Posterior vena cava (tissue), 2 donors: ENCODE measurements around the gene KCTD13. TPM values are rescaled to one million over a fixed set of nuclear protein-coding genes. Genes with fewer than 3 reads are reported as not detected.
"Not testable (repeated sequence)": the region's sequence is repeated elsewhere in the genome, so short reads cannot be mapped to it uniquely, and the experiment has no call there.

Experiments
- DNase-seq: peaks from one replicate; pipeline ENCODE4 v3.0.0-alpha.2; 2020; ENCODE audit warnings: low spot score
- intact Hi-C, 2 donors: fragments of 100-400 bp; cut with DNase I; formaldehyde crosslinking; loops; one replicate each; pipeline versions ENCODE4 v1.14.1 to v1.14.2; 2022 to 2023
- total RNA-seq, 2 donors: library from RNA; stranded (reverse); fragmentation: NEBNext Ultra II Directional; extraction: Animal tissue kit (Norgen Biotek cat#: 25700); gene quantifications; one replicate each; pipeline ENCODE4 v1.2.1, GENCODE V29; 2021
- donor health status: DM: yes; HTN: yes; CAD: no.
- donor health status: DM: yes; HTN: yes; CAD: no.

The KCTD13 gene
- total RNA-seq, 2 donors from 2014 or later, result 13.1 to 16.1 TPM

DNA sequence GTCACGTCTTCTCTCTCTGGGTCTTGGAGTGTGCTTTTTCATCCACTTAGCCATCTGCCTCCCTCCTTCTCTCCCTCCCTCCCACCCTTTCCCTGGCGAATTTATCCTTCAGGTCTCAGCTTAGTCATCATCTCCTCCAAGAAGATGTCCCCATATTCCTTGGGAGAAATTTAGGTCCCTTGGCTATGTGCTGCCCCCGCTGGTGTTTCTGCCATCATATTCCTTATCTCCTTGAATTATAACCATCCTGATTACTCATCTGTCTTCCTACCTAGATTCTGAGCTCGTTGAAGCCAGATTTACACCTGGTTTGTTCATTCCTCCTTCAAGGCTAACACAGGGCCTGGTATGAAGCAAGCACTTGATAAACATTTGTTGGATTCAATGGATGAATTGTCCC lies 31.7 kb downstream of the KCTD13 start:
- intact Hi-C loops, result no loop called here
- DNase-seq, result no peak

DNA sequence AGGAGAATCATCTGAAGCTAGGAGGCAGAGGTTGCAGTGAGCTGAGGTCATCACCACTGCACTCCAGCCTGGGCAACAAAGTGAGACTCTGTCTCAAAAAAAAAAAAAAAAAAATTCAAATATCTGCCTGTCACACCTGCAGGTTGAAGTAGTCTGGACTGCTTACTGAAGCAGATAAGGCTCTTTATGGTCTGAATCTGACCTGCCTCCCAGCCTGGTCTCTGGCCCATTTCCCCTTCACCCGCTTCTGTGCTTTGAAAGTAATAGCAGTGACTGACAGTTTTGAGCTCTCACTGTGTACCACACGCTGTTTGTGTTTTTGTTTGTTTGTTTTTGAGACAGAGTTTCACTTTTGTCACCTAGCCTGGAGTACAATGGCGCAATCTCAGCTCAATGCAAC lies 32.5 kb downstream of the KCTD13 start:
- DNase-seq, result no peak
- intact Hi-C loops, result no loop called here

DNA sequence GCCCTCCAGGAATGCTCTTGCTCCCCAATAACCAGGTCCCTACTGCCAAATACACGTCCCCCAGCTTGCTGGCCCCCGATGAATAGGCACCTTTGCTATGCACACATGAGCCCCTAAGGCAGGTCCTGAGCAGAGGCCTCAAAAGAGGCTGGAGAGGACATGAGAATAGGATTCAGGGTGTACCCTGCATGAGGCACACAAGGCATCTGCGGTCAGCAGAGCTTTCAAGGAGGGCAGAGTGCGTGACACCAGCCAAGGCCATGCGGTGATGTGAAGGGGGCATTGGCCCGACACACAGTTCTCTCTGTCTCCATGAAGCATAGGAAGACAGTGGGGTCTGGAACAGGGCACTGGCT lies 33.6 kb downstream of the KCTD13 start:
- intact Hi-C loops, result no loop called here
- DNase-seq, result no peak

DNA sequence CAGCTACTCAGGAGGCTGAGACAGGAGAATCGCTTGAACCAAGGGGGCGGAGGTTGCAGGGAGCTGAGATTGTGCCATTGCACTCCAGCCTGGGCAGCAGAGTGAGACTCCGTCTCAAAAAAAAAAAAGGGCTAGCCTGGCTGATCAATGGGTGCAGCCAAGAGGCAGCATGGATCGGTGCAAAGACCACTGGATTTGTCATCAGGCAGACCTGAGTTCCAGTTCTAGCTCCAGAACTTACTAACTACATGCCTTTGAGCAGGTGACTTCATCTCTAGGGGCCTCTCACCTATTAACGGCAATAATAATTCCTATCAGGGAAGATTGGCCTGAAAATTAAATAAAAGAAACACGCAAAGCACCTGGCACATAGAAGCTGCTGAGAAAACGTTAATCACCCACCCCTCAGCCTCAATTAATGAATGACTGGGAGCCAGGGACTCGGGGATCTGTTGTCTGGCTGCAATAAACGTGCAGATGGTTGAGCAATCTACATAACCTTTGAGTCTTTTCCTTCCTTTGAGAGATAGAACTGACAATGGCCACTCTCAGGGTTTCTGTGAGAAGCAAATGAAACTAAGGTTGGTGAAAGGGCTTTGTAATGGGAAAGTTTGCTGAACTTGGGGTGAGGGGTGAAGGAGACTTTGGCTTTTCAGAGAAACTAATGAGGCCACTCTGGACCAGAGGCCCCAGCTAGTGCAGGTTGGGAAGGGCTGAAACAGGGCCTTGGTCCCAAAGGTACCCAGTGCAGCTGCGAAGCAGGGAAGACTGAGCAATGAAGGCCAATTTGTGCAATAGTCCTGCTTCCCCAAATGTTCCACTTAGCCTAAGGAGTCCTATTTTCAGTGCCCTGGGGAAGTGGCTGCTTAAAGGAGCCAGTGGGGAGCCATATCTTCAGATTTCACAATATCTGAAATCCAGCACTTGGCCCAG lies 34.2 kb downstream of the KCTD13 start:
- DNase-seq, result no peak
- intact Hi-C loops, result no loop called here

DNA sequence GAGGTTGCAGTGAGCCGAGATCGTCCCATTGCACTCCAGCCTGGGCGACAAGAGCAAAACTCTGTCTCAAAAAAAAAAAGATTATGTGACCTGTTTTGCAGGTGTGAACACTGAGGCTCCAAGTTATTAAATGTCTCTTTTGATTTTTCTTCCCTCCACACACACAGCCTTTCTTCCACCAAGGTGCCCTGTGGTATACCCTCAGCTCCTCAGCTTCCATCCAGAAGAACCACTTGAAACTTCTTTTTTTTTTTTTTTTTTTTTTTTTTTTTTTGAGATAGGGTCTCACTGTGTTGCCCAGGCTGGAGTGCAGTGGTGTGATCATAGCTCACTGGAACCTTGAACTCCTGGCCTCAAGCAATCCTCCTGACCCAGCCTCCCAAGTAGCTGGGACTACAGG lies 36.7 kb downstream of the KCTD13 start:
- intact Hi-C loops, result not testable (repeated sequence)

DNA sequence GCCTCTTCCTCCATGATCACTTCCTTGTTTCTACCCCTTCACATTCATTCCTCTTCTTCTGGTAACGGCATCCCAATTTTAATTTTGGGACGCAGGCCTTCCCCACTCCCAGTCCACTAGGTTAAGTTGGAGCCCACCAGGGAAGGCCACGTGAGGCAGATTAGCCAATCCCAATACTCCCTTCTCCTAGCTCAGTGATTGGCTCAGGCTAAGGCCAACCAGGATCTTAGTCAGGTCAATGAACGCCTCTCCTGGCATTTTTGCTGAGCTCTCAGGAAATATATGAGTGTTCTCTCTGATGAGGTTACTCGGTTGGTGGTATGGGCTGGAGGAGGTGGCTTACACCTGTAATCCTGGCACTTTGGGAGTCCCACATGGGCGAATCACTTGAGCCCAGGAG lies 42.0 kb downstream of the KCTD13 start:
- intact Hi-C loops, result no loop called here
- no peak for DNase-seq

More for the DNA sequence above, 36.7 kb downstream of the KCTD13 start:
- not testable (repeated sequence) for DNase-seq

DNA sequence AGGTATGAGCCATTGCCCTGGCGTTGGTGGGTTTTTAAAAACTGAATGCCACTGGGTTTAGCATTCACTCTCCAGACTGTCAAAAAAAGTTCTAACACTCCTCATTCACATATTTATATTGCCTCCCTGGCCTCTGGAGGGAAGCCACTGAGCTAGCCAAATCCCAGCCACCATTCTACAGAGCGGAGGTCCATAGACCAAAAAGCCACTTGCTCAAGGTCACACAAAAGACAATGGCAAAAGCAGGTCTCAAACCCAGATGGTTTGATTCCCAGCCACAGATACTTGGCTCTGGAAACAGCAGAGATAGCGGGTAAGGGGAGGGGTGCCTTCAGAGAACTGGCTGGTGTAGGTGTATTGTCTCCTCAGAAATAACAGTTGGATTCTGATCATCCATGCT lies 45.0 kb downstream of the KCTD13 start:
- intact Hi-C loops, result no loop called here
- no peak for DNase-seq

DNA sequence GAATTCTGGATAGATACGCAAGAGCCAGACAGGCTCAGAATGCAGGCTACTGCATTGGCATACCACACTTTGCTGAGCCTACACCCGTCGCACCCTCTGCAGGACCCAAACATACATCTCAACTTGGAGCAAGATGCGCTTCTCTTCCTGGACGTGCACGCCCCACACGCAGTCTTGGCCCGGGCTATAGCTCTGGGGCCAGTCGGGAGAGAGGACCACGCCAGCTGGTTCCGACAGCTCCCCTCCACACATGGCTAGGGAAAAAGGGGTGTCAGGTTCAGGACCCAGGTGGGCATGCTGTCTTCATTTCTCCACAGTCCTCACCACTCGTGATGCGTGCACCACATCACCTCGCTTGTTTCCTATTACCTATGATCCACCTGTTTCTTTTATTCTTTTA lies 47.9 kb downstream of the KCTD13 start:
- DNase-seq, result no peak
- intact Hi-C loops, result loop anchor here in 1 of 2 donors (10.0 kb wide), 1 partner anchor 67 kb away; no protein-coding TSS in a partner anchor

DNA sequence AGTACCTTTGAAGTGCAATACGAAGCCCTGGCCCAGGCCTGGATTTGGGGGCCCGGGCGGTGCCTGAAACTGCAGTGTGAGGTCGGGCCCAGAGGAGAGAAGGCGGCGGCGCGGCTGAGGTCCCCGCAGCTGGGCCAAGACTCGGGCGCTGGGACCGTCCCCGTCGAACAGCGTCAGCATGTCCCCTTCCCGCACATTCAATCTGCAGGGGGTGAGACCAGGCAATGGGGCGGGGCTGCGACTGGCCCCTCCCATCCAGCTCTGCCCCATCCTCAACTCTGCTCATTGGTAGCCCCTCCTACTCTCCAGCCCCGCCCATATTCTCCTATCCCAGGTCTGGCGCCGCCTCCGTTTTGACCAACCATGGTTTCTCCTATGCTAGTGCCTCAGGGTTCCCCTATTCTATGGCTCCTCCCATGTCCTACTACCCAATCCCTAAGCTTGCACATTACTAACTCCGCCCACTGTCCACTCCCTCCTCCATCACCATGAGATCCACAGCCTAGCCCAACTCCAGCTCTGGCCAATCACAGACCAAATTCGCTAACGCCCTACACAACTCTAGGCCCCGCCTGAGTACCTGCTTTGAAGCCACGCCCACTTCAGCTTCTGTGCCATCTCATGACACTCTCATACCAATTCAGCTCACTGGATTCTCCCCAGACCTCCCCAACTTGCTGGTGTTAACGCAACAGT lies 48.6 kb downstream of the KCTD13 start:
- no peak for DNase-seq
- intact Hi-C loops, result loop anchor here in 1 of 2 donors (10.0 kb wide), 1 partner anchor 67 kb away; no protein-coding TSS in a partner anchor

DNA sequence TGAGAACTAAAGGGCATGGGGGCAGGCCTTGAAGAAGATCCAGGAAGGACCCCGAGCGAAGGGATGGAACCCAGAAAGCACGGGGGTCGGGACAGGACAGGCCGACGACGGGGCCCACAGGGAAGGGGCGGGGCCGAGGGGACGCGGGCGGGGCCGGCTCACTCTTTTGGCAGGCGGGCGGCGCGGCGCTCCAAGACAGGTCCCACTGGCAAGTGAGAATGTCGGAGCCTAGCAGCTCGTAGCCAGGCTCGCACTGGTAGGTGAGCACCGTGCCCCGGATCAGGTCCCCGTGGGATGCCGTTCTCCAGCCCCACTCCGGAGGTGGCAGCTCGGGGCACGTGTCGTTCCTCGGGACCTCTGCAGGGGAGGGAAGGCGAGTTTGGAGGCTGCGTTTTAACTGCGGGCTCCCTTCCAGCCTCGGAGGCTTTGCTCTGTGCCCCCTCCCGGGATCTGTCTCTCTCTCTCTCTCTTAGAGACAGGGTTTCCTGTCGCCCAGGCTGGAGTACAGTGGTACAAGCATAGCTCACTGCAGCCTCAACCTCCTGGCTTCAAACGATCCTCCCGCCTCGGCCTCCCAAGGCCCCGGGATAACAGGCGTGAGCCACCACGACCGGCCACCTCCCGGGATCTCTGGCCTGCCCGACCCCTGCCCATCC lies 49.3 kb downstream of the KCTD13 start:
- no peak for DNase-seq
- intact Hi-C loops, result loop anchor here in 1 of 2 donors (10.0 kb wide), 1 partner anchor 68 kb away; no protein-coding TSS in a partner anchor

DNA sequence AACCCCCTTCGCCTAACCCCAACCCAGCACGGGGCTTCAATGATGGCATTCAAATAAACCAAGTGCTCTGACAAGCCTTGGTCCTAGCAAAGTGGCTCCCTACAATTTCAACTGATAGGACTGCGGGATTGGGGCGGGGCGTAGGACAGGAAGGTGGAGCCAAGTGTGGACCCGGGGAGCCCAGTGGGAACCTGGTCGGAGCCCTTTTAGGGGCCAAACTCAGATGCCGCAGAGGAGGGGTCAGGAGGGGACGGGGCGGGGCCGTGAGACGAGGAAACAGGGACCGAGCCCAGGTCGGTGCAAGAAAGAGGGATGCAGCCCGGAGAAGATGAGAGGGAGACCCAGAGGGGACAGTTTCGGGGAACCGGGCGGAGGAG lies 49.8 kb downstream of the KCTD13 start:
- DNase-seq, result no peak
- intact Hi-C loops, result loop anchor here in 1 of 2 donors (10.0 kb wide), 1 partner anchor 69 kb away; no protein-coding TSS in a partner anchor

DNA sequence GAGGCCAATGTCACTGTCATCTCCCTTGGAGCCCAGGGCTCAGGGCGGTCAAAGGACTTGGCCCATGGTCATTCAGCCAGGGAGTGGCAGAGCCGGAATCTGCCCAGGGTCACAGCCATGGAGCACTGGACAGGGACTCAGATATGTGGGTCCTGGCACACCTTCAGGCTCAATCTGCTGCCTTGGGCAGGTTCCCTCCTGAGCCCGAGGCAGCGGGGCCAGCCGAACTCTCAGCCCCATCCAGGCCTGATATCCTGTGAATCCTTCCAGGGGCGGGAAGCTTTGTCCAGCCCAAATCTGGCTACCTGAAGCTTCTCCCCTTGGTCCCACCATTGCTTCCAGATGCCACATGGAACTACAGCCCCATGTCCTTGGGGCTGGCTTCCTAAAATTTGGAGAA lies 50.8 kb downstream of the KCTD13 start:
- DNase-seq, result no peak
- intact Hi-C loops, result loop anchor here in 1 of 2 donors (10.0 kb wide), 1 partner anchor 70 kb away; no protein-coding TSS in a partner anchor

DNA sequence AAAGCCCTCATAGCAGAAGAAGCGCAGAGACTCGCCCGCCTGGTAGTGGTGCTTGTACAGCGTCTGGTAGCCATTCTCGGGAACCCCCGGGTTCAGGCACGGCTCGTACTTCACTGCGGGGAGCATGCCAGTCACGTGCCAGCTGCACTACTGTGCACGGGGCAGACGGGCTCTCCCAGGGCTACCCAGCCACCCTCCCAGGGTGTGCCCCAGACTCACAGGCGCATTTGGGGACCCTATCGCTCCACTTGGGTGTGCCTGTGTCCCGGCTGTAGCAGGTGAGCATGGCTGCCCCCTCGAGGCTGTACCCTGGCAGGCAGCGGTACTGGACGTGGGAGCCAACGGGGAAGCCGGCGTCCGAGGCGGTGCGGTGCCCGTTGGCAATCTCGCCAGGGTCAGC lies 52.7 kb downstream of the KCTD13 start:
- no peak for DNase-seq
- intact Hi-C loops, result loop anchor here in 1 of 2 donors (10.0 kb wide), 1 partner anchor 71 kb away; no protein-coding TSS in a partner anchor

DNA sequence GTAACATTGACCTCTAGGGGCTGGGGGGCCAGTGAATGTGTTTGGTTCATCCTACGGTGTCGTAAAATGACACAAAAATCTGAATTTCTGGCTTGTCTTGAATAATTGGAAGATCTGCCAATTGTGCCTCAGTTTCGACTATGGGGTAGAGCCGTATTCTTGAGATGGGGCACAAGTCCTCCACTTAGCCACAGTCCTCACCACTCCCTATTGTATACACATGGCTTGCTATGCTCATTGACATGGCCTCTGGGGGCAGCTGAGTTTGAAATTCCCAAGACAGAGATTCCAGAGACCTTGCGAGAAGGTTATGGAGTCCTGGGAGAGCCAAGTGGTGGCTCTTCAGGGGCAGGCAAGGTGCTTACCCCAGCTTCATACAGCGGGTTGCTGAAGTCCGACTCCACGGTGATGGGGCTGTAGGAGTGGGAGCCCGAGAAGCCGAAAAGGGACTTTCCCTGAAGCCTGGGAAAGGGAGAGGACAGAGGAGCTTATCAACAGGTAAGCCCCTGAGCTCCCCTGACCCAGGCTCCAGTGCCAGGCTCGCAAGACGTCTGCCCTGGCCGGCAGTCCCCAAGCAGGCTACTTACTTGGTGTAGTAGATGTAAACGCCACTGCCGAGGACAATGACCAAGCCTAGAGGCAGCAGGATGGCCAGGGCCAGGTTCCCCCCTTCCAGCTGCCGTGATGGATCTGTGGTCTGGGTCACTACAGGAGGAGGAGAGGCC lies 54.0 kb downstream of the KCTD13 start:
- intact Hi-C loops, result loop anchor here in 1 of 2 donors (10.0 kb wide), 1 partner anchor 73 kb away; no protein-coding TSS in a partner anchor
- DNase-seq, result no peak

DNA sequence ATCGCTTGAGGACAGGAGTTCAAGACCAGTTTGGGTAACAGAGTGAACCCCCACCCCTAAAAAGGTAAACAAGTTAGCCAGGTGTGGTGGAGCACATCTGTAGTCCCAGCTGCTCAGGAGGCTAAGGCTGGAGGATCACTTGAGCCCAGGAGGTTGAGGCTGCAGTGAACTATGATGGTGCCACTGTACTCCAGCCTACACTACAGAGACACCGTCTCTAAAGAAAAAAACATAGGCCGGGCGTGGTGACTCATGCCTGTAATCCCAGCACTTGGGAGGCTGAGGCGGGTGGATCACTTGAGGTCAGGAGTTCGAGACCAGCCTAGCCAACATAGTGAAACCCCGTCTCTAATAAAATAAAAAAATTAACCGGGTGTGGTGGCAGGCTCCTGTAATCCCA lies 57.0 kb downstream of the KCTD13 start:
- DNase-seq, intact Hi-C loops: not testable (repeated sequence)

DNA sequence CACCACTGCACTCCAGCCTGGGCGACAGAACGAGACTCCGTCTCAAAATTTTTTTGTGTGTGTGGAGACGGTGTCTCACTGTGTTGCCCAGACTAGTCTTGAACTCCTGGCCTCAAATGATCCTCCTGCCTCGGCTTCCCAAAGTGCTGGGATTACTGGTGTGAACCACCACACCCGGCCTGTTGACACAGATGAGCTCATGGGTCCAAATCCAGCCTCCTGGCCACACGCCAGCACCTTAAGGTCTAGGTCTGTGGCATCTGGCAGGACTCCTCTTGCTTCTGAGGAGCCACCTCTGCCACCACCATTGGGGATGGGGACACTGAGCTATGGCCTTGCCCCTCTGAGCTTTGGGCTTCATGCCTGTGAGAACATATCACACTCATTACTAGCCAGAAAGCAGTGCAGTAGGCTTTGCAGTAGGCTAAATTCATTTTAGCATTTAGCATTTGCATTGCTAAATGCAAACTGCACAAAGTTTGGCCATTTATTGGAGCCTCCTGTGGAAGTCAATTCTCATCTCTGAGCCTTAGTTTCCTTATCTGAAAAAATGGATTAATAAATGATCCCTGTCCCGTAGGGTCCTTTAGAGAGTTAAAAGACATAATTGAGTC lies 57.5 kb downstream of the KCTD13 start:
- no peak for DNase-seq
- intact Hi-C loops, result no loop called here

DNA sequence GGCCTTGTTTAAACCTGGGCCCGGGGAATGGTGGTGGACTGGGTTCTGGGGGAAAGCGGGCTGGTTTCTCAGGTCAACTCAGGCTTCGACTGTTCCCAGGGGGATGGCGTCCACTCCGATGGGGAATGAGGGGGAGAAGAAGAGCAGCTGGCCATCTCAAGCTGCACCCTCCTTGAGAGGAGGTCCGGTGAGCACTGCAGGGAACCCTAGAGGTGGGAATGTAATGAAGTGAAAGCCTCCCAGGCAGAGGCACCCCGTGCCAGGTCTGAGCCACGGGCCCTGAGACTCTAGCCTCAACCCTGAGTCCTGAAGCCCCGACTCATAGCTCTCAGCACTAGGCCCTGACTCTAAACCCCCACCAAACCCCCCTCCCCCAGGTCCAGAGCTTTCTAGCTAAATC lies 61.8 kb downstream of the KCTD13 start:
- intact Hi-C loops, result loop anchor here in 1 of 2 donors (5.0 kb wide), 1 partner anchor 98 kb away; the partner anchor contains the start of gene TMEM219
- DNase-seq, result peak; percentile 80

DNA sequence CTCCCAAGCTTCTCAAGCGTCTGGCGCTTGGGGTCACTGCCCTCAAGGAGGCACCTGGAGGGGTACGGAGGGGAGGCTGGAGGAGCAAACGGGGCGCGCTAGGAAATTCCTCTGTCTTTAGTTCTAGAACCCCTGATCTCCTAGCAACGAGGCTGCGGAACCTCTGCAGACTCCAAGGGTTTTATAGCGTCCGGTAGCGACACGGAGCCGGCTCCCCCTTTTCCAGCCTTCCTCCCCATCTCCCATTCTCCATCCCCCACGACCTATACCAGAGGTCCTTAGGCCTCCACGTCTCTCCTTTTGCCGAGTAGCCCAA lies 62.4 kb downstream of the KCTD13 start:
- intact Hi-C loops, result loop anchor here in 1 of 2 donors (5.0 kb wide), 1 partner anchor 99 kb away; the partner anchor contains the start of gene TMEM219
- no peak for DNase-seq
